GM19463 (cell line): Measurements from ENCODE around the gene RASD1.

Experiments used
- ATAC-seq: cut with Tn5 transposase; IDR thresholded peaks from one replicate; pipeline ENCODE4 v1.9.1; 2021; ENCODE audit warnings: mild to moderate bottlenecking, moderate library complexity; ENCODE audit not compliant: unreplicated experiment

Gene RASD1

GRCh38 chr17:17511293-17511741, 15.1 kb upstream of the RASD1 start:
- no peak for ATAC-seq

- ATAC-seq = no peak
These were observed 14.5 kb upstream of the RASD1 start for GRCh38 chr17:17510456-17511292.

- ATAC-seq = no peak
These were observed 13.6 kb upstream of the RASD1 start for GRCh38 chr17:17509601-17510425.

DNA sequence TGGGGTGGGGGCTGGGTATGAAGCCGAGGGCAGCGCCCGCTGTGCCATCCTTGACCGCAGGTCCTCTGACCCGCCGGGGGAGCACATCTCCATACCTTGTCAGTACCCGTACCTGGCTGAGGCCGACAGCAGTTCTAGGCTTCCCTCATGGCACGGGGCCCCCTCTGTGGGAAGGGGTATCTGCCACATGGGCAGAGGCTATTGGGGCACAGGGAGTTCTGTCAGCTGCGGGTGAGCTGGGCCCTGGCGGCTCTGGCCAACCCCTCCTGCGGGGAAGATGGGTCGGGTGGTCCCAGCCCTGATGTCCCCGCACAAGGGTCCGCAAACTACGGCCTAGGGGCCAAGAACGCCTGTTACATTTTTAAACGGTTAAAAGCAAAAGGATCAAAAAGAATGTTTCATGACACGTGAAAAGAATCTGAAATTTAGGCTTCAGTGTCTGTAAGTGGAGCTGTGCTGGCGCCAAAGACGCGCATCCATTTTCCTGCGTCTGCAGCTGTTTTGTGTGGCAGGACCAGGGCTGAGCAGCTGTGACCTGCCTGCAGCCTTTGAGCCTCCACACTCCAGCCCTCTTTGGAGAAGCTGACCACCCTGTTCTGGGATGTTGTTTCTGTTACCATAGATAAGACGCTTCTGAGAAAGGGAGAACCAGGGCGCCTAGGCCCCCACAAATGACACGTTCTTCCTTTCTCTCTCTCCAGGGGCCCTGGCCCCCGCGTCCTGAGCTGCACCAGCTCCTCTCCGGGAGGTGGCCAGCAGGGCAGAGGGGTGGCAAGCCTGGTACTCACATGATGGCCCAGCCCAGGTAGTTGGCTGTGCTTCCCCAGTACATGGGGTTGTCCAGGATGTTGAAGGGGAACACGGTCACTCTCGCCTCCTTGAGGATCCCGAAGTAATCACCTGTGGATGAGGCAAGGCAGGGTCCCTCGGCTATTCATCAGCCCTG, 12.7 kb upstream of the RASD1 start:
- no peak for ATAC-seq

- no peak for ATAC-seq
These were observed 11.9 kb upstream of the RASD1 start for GRCh38 chr17:17508019-17508535.

- ATAC-seq = no peak
These were observed 11.3 kb upstream of the RASD1 start for GRCh38 chr17:17507465-17508011.

- no peak for ATAC-seq
These were observed 10.8 kb upstream of the RASD1 start for GRCh38 chr17:17506893-17507464.

DNA sequence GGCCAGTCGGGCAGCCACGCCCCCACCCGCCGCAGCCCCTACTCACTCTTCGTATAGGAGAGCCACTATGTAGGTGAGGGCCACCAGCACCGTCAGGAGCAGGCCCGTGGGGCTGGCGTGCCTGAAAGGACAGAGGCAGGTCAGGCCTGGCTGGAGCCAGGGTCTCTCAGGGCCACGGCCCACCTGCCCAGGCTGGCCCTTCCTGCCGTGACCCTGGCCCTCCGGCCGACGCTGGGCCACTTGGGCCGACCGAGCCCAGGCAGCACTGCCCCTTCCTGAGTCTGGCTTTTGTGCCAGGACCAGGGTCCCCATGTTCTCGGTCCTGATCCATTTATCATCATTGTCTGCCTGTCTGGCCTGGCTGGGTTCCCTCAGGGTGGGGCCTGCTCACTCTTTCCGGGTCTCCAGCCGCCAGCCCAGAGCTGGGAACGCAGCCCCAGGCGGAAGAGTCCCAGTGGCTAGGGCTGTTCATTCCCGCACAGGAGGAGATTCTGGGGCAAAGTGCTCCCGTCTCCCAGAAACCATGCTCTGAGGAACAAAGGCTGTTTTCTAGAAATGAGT, 10.1 kb upstream of the RASD1 start:
- no peak for ATAC-seq

DNA sequence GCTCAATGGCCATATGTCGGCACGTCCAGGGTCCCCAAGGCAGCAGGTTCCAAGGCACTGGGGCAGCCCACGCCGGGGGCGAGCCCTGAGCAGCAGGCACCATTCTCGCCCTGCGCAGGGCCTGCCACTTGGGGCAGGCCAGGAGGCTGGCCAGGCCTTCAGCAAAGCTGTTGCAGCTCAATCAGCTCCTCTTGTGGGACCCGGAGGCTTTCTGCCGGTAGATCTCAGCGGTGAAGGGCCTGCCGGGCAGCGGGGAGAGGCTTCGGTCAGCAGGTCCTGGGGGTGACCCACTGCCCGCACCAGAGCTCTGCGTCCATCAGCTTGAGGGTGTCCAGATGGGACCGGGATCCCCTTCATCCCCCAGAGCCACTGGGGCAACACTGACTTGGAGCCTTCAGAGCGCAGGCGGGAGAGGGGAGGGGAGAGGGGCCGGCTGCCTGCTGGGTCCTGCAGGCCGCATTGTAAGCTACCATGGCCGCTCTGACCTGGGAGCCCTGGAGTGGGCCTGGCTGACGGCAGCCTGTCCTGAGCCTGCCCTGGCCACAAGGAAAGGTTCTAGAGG, 9.5 kb upstream of the RASD1 start:
- ATAC-seq = no peak

- no peak for ATAC-seq
These were observed 9.0 kb upstream of the RASD1 start for GRCh38 chr17:17505151-17505550.

DNA sequence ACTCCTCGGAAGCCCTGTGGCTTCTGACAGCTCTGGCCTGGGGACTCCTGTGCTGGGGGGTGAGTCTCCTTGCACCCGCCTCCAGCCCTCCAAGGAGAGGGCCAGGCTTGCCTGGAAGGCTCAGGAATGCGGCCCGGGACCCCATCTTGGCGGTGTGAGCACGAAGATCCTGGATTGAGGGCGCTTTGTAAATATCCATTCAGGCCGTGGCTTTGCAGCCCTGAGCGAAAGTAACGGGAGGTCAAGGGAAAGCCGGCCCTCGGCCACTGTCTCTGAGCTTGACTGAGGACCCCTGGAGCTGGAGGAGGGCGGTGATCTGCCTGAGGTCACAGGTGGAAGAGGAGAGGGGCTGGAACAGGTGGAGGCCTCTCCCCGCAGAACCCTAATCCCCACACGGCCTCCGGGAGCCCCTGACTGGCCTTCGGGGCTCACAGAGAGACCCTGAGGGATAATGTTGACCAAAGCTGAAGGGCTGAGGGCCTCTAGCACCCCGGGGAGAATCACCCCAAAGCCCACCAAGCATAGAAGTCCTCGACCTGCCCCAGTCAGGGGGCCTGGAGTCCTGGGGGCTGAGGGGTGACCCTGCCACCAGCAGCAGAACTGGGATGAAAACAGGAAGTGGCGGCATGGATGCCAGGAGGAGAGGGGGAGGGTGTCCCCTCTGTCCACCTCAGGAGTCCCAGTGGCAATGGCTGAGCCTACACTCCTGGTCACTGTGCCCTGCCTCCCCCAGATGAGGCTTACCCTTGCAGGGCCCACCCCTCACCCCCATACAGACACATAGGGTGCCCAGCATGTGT, 8.3 kb upstream of the RASD1 start:
- ATAC-seq = no peak

DNA sequence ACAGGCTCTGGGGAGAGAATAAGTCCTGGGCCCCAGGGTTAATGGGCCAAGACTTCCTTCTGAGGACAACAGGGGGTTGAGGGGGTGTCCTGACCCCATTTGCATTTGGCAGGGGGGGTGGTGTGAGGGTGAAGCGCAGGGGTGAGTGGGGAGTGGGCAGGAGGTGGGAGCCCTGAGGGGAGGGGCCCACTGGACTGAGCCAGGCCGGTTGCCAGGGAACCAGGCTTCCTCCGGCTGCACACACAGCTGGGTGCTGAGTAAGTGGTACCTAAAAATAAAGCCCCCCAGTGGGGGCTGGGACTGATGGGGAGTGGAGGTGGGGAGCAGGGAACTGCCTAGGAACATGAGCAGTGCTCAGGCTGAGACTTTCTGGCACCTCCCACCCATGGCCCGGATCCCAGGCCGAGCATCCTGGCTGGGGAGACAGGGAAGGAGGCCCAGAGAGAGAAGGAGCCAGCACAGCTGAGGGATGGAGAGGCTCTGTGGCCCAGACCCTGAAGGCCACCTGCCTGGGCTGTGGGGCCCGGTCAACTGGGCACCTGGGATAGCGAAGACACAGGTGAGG, 7.5 kb upstream of the RASD1 start:
- no peak for ATAC-seq

- no peak for ATAC-seq
These were observed 6.8 kb upstream of the RASD1 start for GRCh38 chr17:17502741-17503565.

DNA sequence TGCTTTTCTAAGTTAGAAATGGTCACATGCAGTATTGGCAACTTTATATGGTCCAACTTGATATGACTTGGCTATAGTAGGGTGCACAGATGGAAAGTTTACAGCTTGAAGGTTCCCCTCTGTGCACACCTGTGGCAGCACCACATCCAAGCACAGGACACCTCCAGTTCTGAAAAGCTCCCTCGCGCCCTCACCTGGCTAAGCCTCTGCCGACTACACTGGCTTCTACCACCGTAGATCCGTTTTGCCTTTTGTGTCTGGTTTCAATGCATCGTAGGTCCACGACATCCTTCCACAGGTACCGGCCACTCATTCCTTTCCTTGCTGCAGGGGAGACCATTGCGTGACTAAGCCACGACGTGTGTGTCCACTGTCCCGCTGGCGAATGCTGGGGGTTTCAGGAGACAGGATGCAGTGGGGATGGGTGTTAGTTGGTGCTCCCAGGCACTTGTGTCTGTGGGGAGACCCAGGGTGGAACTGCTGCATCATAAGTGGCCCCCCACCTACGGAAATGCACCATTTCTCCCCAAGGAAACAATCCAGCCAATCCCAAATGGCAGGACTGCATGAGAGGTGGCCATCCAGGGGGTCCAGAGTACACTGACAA, 4.9 kb upstream of the RASD1 start:
- ATAC-seq = no peak

DNA sequence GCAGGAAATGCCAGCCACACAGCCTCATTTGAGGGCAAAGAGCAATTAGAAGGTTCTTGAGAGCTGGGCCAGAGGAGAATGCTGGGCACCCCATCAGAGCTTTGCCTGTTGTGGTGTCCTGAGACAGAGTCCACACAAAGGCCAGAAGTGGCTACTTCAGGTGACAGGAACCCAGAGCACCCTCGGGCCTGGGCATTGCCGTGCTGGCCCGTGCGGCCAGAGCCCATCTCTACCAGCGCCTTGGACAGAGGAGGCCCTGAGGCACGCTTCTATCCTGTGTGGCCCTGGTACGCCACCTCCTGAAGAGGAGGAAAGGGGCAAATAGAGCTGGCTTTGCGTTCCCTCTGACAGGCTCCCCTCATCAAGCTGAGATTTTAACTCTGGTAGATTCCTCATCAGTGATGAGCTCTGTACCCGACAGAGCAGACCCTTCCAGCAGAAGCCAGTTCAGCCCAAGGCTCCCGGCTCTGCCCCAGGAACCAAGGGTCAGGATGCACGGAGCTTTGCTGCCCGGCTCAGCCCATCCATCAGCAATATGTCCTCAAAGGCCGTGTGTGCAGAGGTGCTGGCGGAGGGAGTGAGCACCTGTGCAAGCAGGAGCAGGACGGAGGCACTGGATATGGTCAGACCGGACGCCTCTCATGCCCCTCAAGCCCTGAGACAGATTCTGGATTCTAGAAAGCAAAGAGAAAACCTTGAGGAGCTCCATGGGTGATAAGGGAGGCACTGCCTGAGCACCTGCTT, 3.4 kb upstream of the RASD1 start:
- no peak for ATAC-seq

GRCh38 chr17:17498606-17499301, 2.6 kb upstream of the RASD1 start:
- ATAC-seq = no peak
